PFSK-1 (cell line): ENCODE data around the gene ACKR2.

ENCODE experiments used
- FOXP2 ChIP-seq: optimal IDR thresholded peaks from 2 replicates; pipeline ENCODE3; 2011; ENCODE audit warnings: borderline replicate concordance, control low read depth, inconsistent platforms; ENCODE audit not compliant: insufficient read depth; ENCODE audit errors: extremely low read length, extremely low read depth
- POLR2AphosphoS5 ChIP-seq: IDR thresholded peaks from 2 replicates; pipeline ENCODE4 v1.6.1; 2012; ENCODE audit warnings: low read depth, mild to moderate bottlenecking, control low read depth, low read length, moderate library complexity
- SIN3A ChIP-seq: IDR thresholded peaks from 2 replicates; pipeline ENCODE4 v1.6.1; 2012; ENCODE audit warnings: mild to moderate bottlenecking, low read length, moderate library complexity, borderline replicate concordance; ENCODE audit not compliant: insufficient read depth
- TAF1 ChIP-seq: IDR thresholded peaks from 2 replicates; pipeline ENCODE4 v1.6.1; 2012; ENCODE audit warnings: low read length, control low read depth, borderline replicate concordance; ENCODE audit not compliant: insufficient read depth
- TF ChIP-seq, protein P1 (sequence below), 2 experiments: IDR thresholded peaks; 2 replicates each; pipeline versions ENCODE4 v1.6.1 to v1.8.0; 2011 to 2012; ENCODE audit warnings: low read depth in 2 of 2, low read length in 2 of 2, control low read depth in 1 of 2, inconsistent platforms in 1 of 2, mild to moderate bottlenecking in 1 of 2, moderate library complexity in 1 of 2; ENCODE audit not compliant: insufficient read depth in 1 of 2

Gene ACKR2

DNA sequence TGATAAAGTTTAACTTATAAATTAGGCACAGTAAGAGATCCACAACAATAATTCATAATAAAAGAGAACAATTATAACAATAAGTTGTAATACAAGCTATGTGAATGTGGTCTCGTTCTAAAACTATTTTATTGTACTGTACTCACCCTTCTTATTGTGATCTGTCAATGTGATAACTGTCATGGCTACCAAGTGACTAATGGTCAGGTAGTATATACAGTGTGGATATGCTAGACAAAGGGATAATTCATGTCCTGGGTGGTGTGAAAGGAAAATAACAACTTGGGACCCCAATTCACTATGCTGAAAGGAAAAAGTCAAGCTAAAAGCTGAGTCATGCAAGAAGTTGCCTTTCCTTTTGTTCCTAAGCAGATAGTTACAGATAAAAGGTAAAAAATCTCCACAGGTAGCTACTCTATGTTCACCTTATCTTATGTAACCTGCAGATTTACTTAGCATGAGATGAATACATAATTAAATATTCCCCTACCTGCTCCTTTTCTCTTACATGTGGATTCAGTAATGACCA lies 77.1 kb downstream of the ACKR2 start:
- TF ChIP-seq FOXP2 (no peak), POLR2AphosphoS5 (no peak), SIN3A (no peak), TAF1 (no peak)
- TF ChIP-seq, protein P1, sequence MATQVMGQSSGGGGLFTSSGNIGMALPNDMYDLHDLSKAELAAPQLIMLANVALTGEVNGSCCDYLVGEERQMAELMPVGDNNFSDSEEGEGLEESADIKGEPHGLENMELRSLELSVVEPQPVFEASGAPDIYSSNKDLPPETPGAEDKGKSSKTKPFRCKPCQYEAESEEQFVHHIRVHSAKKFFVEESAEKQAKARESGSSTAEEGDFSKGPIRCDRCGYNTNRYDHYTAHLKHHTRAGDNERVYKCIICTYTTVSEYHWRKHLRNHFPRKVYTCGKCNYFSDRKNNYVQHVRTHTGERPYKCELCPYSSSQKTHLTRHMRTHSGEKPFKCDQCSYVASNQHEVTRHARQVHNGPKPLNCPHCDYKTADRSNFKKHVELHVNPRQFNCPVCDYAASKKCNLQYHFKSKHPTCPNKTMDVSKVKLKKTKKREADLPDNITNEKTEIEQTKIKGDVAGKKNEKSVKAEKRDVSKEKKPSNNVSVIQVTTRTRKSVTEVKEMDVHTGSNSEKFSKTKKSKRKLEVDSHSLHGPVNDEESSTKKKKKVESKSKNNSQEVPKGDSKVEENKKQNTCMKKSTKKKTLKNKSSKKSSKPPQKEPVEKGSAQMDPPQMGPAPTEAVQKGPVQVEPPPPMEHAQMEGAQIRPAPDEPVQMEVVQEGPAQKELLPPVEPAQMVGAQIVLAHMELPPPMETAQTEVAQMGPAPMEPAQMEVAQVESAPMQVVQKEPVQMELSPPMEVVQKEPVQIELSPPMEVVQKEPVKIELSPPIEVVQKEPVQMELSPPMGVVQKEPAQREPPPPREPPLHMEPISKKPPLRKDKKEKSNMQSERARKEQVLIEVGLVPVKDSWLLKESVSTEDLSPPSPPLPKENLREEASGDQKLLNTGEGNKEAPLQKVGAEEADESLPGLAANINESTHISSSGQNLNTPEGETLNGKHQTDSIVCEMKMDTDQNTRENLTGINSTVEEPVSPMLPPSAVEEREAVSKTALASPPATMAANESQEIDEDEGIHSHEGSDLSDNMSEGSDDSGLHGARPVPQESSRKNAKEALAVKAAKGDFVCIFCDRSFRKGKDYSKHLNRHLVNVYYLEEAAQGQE (IDR thresholded peaks at IDR 0.05; ENCODE audit: insufficient read depth in 1 of 2, low read depth in 2 of 2, low read length in 2 of 2), result no peak

GRCh38 chr3:42887084-42887483 lies 77.8 kb downstream of the ACKR2 start:
- TF ChIP-seq TAF1 (no peak), SIN3A (no peak), POLR2AphosphoS5 (no peak), FOXP2 (no peak)
- TF ChIP-seq, protein P1 (IDR thresholded peaks at IDR 0.05; ENCODE audit: insufficient read depth in 1 of 2, low read depth in 2 of 2, low read length in 2 of 2), result no peak

GRCh38 chr3:42891042-42891441 lies 81.8 kb downstream of the ACKR2 start:
- TF ChIP-seq, protein P1 (IDR thresholded peaks at IDR 0.05; ENCODE audit: insufficient read depth in 1 of 2, low read depth in 2 of 2, low read length in 2 of 2), result no peak
- TF ChIP-seq POLR2AphosphoS5, result no peak
- no peak for TF ChIP-seq FOXP2
- TF ChIP-seq SIN3A, result no peak
- TF ChIP-seq TAF1, result no peak

- no peak for TF ChIP-seq POLR2AphosphoS5
- no peak for TF ChIP-seq SIN3A
- TF ChIP-seq, protein P1 (IDR thresholded peaks at IDR 0.05; ENCODE audit: insufficient read depth in 1 of 2, low read depth in 2 of 2, low read length in 2 of 2), result no peak
- no peak for TF ChIP-seq FOXP2
- TF ChIP-seq TAF1, result no peak
These were observed 82.9 kb downstream of the ACKR2 start for GRCh38 chr3:42892169-42892568.
